ENCODE results near the gene C5orf34. TPM values are rescaled to one million over a fixed set of nuclear protein-coding genes. Genes with fewer than 3 reads are reported as not detected.

Gene C5orf34
- total RNA-seq, result 6.2 TPM

GRCh38 chr5:43514816-43515677 lies at the start of gene C5orf34:
TSS of gene C5orf34 (minus strand) at chr5:43515148. CDS start at chr5:43509339, 5,809 bp downstream.

GRCh38 chr5:43556857-43557542 lies 42.1 kb upstream of the C5orf34 start, which contains the start of gene PAIP1:
TSS of gene PAIP1 (minus strand) at chr5:43557077. CDS start at chr5:43556846, 231 bp downstream.

GRCh38 chr5:43483298-43484105 lies 31.4 kb downstream of the C5orf34 start, which contains the start of gene TMEM267:
TSS of gene TMEM267 (minus strand) at chr5:43483865. CDS start at chr5:43453969, 29,896 bp downstream.

Other genes with a start within 250 kb of the C5orf34 start
- gene HMGCS1, start 201.7 kb downstream of the C5orf34 start, total RNA-seq, result 105 TPM
- 4.0 TPM for gene CCL28, start 102.8 kb downstream of the C5orf34 start, total RNA-seq
- gene TMEM267, start 31.3 kb downstream of the C5orf34 start, total RNA-seq, result 10.3 TPM
- 60.5 TPM for gene PAIP1, start 41.9 kb upstream of the C5orf34 start, total RNA-seq
- gene NNT, start 88.0 kb upstream of the C5orf34 start, total RNA-seq, result 113 TPM

All from metanephros (tissue), 1 donor.